HFF-Myc (cell line): ENCODE results near the gene PRSS8.

ENCODE experiments used
- DNase-seq: peaks from one replicate; pipeline ENCODE4 v3.0.0-alpha.2; 2011; ENCODE audit warnings: low read depth; ENCODE audit errors: extremely low read depth
- H3K4me3 ChIP-seq: replicated peaks from 2 replicates; pipeline ENCODE4 v1.5.1; 2011; ENCODE audit warnings: low read depth, mild to moderate bottlenecking, control low read depth, low read length
- CTCF ChIP-seq: IDR thresholded peaks from 2 replicates; pipeline ENCODE4 v1.5.1; 2012; ENCODE audit warnings: mild to moderate bottlenecking, low read depth, low read length, control low read depth; ENCODE audit errors: missing control alignments

The PRSS8 gene

GRCh38 chr16:31087481-31087880 is 48.0 kb downstream of the PRSS8 start:
- H3K4me3 ChIP-seq, result no peak overlapping the region
- no peak for TF ChIP-seq CTCF
- DNase-seq, result no peak

GRCh38 chr16:31086629-31086906 is 49.0 kb downstream of the PRSS8 start:
- no peak overlapping the region for H3K4me3 ChIP-seq
- TF ChIP-seq CTCF, result no peak
- DNase-seq, result no peak

GRCh38 chr16:31085873-31086628 is 49.5 kb downstream of the PRSS8 start:
- TF ChIP-seq CTCF, result no peak
- no peak overlapping the region for H3K4me3 ChIP-seq
- no peak for DNase-seq

- DNase-seq, result no peak
- no peak overlapping the region for H3K4me3 ChIP-seq
- no peak for TF ChIP-seq CTCF
Observed at GRCh38 chr16:31085411-31085810, 50.1 kb downstream of the PRSS8 start.

GRCh38 chr16:31084584-31085302 is 50.8 kb downstream of the PRSS8 start:
- no peak overlapping the region for H3K4me3 ChIP-seq
- DNase-seq, result no peak
- TF ChIP-seq CTCF, result no peak

GRCh38 chr16:31083981-31084380 is 51.5 kb downstream of the PRSS8 start:
- no peak overlapping the region for H3K4me3 ChIP-seq
- TF ChIP-seq CTCF, result no peak
- DNase-seq, result no peak

- no peak overlapping the region for H3K4me3 ChIP-seq
- TF ChIP-seq CTCF, result no peak
- DNase-seq, result no peak
Observed at GRCh38 chr16:31083556-31083955, 52.0 kb downstream of the PRSS8 start.
